ENCODE results near the gene ENOSF1. TPM values are rescaled to one million over a fixed set of nuclear protein-coding genes. Genes with fewer than 3 reads are reported as not detected.

Gene ENOSF1
- total RNA-seq, 4 donors from 2014 or later, result 43.9 to 70.1 (median 47.0) TPM

- TF ChIP-seq, protein P1, sequence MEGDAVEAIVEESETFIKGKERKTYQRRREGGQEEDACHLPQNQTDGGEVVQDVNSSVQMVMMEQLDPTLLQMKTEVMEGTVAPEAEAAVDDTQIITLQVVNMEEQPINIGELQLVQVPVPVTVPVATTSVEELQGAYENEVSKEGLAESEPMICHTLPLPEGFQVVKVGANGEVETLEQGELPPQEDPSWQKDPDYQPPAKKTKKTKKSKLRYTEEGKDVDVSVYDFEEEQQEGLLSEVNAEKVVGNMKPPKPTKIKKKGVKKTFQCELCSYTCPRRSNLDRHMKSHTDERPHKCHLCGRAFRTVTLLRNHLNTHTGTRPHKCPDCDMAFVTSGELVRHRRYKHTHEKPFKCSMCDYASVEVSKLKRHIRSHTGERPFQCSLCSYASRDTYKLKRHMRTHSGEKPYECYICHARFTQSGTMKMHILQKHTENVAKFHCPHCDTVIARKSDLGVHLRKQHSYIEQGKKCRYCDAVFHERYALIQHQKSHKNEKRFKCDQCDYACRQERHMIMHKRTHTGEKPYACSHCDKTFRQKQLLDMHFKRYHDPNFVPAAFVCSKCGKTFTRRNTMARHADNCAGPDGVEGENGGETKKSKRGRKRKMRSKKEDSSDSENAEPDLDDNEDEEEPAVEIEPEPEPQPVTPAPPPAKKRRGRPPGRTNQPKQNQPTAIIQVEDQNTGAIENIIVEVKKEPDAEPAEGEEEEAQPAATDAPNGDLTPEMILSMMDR (IDR thresholded peaks at IDR 0.05; ENCODE audit: low read depth), result no peak
These were observed 41.9 kb downstream of the ENOSF1 start for GRCh38 chr18:670522-670921.

DNA sequence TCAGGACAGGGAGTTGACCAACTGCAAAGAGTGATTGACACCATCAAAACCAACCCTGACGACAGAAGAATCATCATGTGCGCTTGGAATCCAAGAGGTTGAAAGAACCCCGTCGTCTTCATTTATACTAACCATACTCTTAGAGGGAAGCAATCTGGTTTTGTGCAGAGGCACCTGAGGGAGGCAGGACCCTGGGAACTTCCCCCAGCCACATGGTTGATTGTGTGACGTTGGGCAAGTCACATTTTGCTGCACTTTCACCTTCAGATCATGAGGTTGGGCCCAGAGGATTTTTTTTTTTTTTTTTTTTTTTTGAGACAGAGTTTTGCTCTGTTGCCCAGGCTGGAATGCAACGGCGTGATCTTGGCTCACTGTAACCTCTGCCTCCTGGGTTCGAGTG is 43.4 kb downstream of the ENOSF1 start:
- TF ChIP-seq, protein P1 (IDR thresholded peaks at IDR 0.05; ENCODE audit: low read depth), result no peak

GRCh38 chr18:668260-668659 is 44.2 kb downstream of the ENOSF1 start:
- TF ChIP-seq, protein P1 (IDR thresholded peaks at IDR 0.05; ENCODE audit: low read depth), result no peak

DNA sequence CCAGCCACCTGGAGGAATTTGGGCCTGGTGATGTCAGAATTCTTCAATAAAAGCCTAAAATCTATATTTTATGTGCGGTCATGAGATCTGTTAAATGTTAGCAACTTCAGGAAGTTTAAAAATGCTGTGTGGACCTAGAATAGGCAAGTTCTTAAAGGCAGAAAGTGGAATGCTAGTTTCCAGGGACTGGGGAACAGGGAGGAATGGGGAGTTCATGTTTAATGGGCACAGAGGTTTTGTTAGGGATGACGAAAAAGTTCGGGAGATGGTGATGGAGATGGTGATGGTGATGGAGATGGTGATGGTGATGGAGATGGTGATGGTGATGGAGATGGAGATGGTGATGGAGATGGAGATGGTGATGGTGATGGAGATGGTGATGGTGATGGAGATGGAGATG is 45.8 kb downstream of the ENOSF1 start:
- TF ChIP-seq, protein P1 (IDR thresholded peaks at IDR 0.05; ENCODE audit: low read depth), result no peak

GRCh38 chr18:666177-666576 is 46.3 kb downstream of the ENOSF1 start:
- TF ChIP-seq, protein P1 (IDR thresholded peaks at IDR 0.05; ENCODE audit: low read depth), result no peak

- TF ChIP-seq, protein P1 (IDR thresholded peaks at IDR 0.05; ENCODE audit: low read depth), result no peak
These were observed 50.2 kb downstream of the ENOSF1 start for GRCh38 chr18:662197-662596.

DNA sequence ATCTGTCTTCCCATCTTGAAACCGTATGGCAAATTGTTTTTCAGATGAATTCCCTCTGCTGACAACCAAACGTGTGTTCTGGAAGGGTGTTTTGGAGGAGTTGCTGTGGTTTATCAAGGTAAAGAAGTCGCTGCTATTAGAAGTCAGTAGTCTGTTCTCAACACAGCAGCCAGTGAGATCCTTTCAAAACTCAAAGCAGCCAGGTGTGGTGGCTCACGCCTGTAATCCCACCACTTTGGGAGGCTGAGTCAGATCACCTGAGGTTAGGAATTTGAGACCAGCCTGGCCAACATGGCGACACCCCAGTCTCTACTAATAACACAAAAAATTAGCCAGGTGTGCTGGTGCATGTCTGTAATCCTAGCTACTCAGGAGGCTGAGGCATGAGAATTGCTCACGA is 52.8 kb downstream of the ENOSF1 start:
- TF ChIP-seq, protein P1 (IDR thresholded peaks at IDR 0.05; ENCODE audit: low read depth), result no peak

Data from subcutaneous adipose tissue (tissue), 4 donors.